Measurements from ENCODE around the gene TRIM72.

GRCh38 chr16:31201582-31202413, 12.1 kb upstream of the TRIM72 start:
- TF ChIP-seq CTCF (IDR thresholded peaks at IDR 0.05), result no peak
- no peak for TF ChIP-seq SIN3A (IDR thresholded peaks at IDR 0.05; ENCODE audit: borderline replicate concordance, insufficient read depth, low read depth, low read length)
- no peak; the same call in 1 of the 2 replicates for TF ChIP-seq POLR2AphosphoS5 (IDR thresholded peaks at IDR 0.05; ENCODE audit: low read depth, low read length)
